Mesendoderm (in vitro differentiated cells): Measurements from ENCODE around the gene BPI.

Experiments used
- DNase-seq: peaks from one replicate; pipeline ENCODE4 v3.0.0; 2013
- H2AK5ac ChIP-seq: 2 replicates; pipeline ENCODE4 v1.6.1; 2013; ENCODE audit warnings: low read length, inconsistent platforms
- H2BK120ac ChIP-seq: 2 replicates; pipeline ENCODE4 v1.6.1; 2013; ENCODE audit warnings: low read depth, mild to moderate bottlenecking, low read length, moderate library complexity, mixed read lengths
- H2BK15ac ChIP-seq: replicated peaks from 2 replicates; pipeline ENCODE4 v1.6.1; 2013; ENCODE audit warnings: low read depth, mild to moderate bottlenecking, moderate library complexity
- H2BK5ac ChIP-seq: 2 replicates; pipeline ENCODE4 v1.6.1; 2013; ENCODE audit warnings: low read length, inconsistent platforms
- H3K18ac ChIP-seq: 2 replicates; pipeline ENCODE4 v1.6.1; 2013; ENCODE audit warnings: mild to moderate bottlenecking, low read length, mixed read lengths
- H3K23ac ChIP-seq: one replicate; pipeline ENCODE4 v1.6.1; 2013; ENCODE audit warnings: low read length
- H3K27ac ChIP-seq: 2 replicates; pipeline ENCODE4 v1.5.1; 2013; ENCODE audit warnings: low read depth, mild to moderate bottlenecking, inconsistent platforms, low read length, moderate library complexity
- H3K27me3 ChIP-seq: 2 replicates; pipeline ENCODE4 v1.6.1; 2013; ENCODE audit warnings: low read length, control low read depth, mild to moderate bottlenecking, inconsistent platforms; ENCODE audit not compliant: insufficient read depth, poor library complexity
- H3K36me3 ChIP-seq: 2 replicates; pipeline ENCODE4 v1.6.1; 2013; ENCODE audit warnings: low read length, inconsistent platforms; ENCODE audit not compliant: control insufficient read depth, insufficient read depth
- H3K4ac ChIP-seq: one replicate; pipeline ENCODE4 v1.6.1; 2013; ENCODE audit warnings: low read depth, mild to moderate bottlenecking, low read length, moderate library complexity
- H3K4me1 ChIP-seq: 2 replicates; pipeline ENCODE4 v1.6.1; 2013; ENCODE audit warnings: low read depth, low read length, inconsistent platforms; ENCODE audit not compliant: control insufficient read depth
- H3K4me2 ChIP-seq: 2 replicates; pipeline ENCODE4 v1.6.1; 2013; ENCODE audit warnings: low read length
- H3K4me3 ChIP-seq: 2 replicates; pipeline ENCODE4 v1.5.1; 2013; ENCODE audit warnings: mild to moderate bottlenecking, low read length
- H3K56ac ChIP-seq: one replicate; pipeline ENCODE4 v1.6.1; 2013; ENCODE audit warnings: low read length
- H3K79me1 ChIP-seq: 2 replicates; pipeline ENCODE4 v1.6.1; 2013; ENCODE audit warnings: low read length, inconsistent platforms
- H3K79me2 ChIP-seq: 2 replicates; pipeline ENCODE4 v1.6.1; 2013; ENCODE audit warnings: mild to moderate bottlenecking, low read length; ENCODE audit not compliant: control insufficient read depth, insufficient read depth
- H3K9ac ChIP-seq: 2 replicates; pipeline ENCODE4 v1.6.1; 2013; ENCODE audit warnings: low read length, inconsistent platforms
- H4K5ac ChIP-seq: one replicate; pipeline ENCODE4 v1.6.1; 2013; ENCODE audit warnings: low read length
- H4K8ac ChIP-seq: one replicate; pipeline ENCODE4 v1.6.1; 2013; ENCODE audit warnings: low read depth, mild to moderate bottlenecking, control low read depth, low read length, moderate library complexity
- WGBS: extraction: QIAGEN DNeasy Blood & Tissue Kit; methylation state at CpG from one replicate; pipeline ENCODE4 v1.1.7; 2013; ENCODE audit warnings: low lambda C conversion rate, missing lambda C conversion rate; ENCODE audit not compliant: insufficient coverage; ENCODE audit errors: extremely low coverage; 5-methylcytosine and 5-hydroxymethylcytosine counted together

Gene BPI

DNA sequence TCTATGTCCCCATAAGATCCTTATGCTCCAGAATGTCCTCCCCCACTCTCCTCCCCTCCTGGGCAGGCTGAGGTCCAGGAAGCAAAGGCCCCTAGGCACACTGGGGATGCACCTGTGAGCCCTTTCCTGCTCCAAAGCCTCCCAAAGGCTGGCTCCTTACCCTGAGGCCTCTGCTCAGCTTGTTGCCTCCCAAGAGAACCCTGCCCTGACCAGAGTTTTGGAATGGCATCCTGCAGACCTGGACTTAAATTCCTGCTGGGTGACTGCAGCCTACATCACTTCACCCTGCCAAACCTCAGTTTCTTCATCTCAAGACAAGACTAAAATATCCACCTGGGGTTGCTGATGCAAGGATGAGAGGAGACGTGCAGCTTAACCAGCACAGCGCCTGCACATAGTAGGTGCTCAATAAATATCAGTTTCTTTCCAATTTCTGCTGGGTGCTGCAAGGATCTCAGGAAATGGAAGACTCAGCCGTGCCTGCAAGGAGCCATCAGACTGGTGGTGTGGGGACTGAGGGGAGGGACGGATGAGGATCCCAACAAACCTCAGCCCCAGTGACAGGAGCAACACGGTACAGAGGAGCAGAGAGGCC is 40.2 kb downstream of the BPI start:
- no peak overlapping the region for H3K9ac ChIP-seq
- H2AK5ac ChIP-seq, result no peak overlapping the region
- H3K79me1 ChIP-seq, result no peaks in the 10 kb centered on the region
- no peak overlapping the region for H3K18ac ChIP-seq
- H3K27me3 ChIP-seq, result no peaks in the 10 kb centered on the region
- no CpG with 5 or more reads among the region's 5 CpGs for WGBS
- no peak overlapping the region for H3K4me2 ChIP-seq
- H4K8ac ChIP-seq, result no peak overlapping the region
- H3K79me2 ChIP-seq, result no peaks in the 10 kb centered on the region
- no peak overlapping the region for H3K23ac ChIP-seq
- no peak overlapping the region for H4K5ac ChIP-seq
- H2BK120ac ChIP-seq, result no peak overlapping the region
- H2BK5ac ChIP-seq, result no peak overlapping the region
- no peak overlapping the region for H3K27ac ChIP-seq
- H3K4ac ChIP-seq, result no peak overlapping the region
- H2BK15ac ChIP-seq, result no peak overlapping the region
- H3K4me1 ChIP-seq, result no peaks in the 10 kb centered on the region
- no peak for DNase-seq
- no peaks in the 10 kb centered on the region for H3K36me3 ChIP-seq
- no peak overlapping the region for H3K4me3 ChIP-seq
- no peak overlapping the region for H3K56ac ChIP-seq

DNA sequence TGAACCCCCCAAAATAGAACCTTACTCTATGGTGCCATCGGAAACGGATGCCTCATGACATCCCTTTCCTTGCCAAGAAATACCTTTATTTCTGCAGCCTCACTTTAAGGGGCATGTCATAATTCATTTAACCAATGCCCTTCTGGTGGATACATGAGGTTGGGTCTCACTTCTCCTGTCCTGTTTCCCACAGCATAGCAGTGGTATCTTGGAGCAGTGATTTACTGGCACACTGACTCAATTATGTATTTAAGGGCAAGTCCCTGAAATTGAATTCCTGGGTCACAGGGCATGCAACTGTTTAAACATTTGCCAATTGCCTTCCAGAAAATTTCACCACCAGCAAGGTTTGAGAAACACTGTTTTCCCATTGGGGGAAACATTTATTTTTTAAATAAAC is 41.7 kb downstream of the BPI start:
- Histone ChIP-seq H3K79me1 (no peaks in the 10 kb centered on the region), H3K27ac (no peak overlapping the region), H2AK5ac (no peak overlapping the region), H3K18ac (no peak overlapping the region), H3K4me1 (no peaks in the 10 kb centered on the region), H4K5ac (no peak overlapping the region), H3K36me3 (no peaks in the 10 kb centered on the region), H2BK5ac (no peak overlapping the region), H3K56ac (no peak overlapping the region), H3K4ac (no peak overlapping the region), H3K9ac (no peak overlapping the region), H3K4me3 (no peak overlapping the region), H2BK120ac (no peak overlapping the region), H2BK15ac (no peak overlapping the region), H3K27me3 (no peaks in the 10 kb centered on the region), H3K23ac (no peak overlapping the region), H3K4me2 (no peak overlapping the region), H4K8ac (no peak overlapping the region), H3K79me2 (no peaks in the 10 kb centered on the region)
- no peak for DNase-seq
- WGBS, result no CpG with 5 or more reads among the region's 2 CpGs

DNA sequence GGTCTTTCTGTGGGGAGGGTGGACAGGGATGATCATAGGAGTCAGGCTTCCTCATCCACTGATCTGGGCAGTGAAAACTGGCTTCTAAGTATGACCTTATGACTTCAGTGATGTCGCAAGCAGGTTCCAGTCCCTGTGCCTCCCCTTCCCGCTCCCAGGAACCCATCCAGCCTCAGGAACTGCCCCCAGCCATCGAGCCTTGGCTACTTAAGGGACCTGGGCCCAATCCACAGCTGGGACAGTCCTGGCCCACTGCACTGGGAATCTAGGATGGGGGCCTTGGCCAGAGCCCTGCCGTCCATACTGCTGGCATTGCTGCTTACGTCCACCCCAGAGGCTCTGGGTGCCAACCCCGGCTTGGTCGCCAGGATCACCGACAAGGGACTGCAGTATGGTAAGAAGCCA is 42.3 kb downstream of the BPI start, which contains the start of gene LBP:
Gene LBP (plus strand): TSS at position 236 of the 405 bp plus-strand sequence. CDS start 35 bp downstream, at position 271.
- H3K36me3 ChIP-seq, result no peaks in the 10 kb centered on the region
- H3K23ac ChIP-seq, result no peak within 1 kb of the TSS
- no peaks in the 10 kb centered on the region for H3K79me1 ChIP-seq
- H4K5ac ChIP-seq, result no peak within 1 kb of the TSS
- no peak within 1 kb of the TSS for H3K18ac ChIP-seq
- no peak within 1 kb of the TSS for H4K8ac ChIP-seq
- H3K79me2 ChIP-seq, result no peaks in the 10 kb centered on the region
- no peak within 1 kb of the TSS for H2BK15ac ChIP-seq
- no peaks in the 10 kb centered on the region for H3K27me3 ChIP-seq
- H3K4ac ChIP-seq, result no peak within 1 kb of the TSS
- no peak within 1 kb of the TSS for H2BK120ac ChIP-seq
- WGBS, result no CpG with 5 or more reads among the region's 8 CpGs
- H3K4me1 ChIP-seq, result no peaks in the 10 kb centered on the region
- H3K9ac ChIP-seq, result no peak within 1 kb of the TSS
- no peak within 1 kb of the TSS for H3K4me2 ChIP-seq
- H3K27ac ChIP-seq, result no peak within 1 kb of the TSS
- H2AK5ac ChIP-seq, result no peak within 1 kb of the TSS
- no peak for DNase-seq
- no peak within 1 kb of the TSS for H3K56ac ChIP-seq
- no peak within 1 kb of the TSS for H3K4me3 ChIP-seq
- no peak within 1 kb of the TSS for H2BK5ac ChIP-seq

DNA sequence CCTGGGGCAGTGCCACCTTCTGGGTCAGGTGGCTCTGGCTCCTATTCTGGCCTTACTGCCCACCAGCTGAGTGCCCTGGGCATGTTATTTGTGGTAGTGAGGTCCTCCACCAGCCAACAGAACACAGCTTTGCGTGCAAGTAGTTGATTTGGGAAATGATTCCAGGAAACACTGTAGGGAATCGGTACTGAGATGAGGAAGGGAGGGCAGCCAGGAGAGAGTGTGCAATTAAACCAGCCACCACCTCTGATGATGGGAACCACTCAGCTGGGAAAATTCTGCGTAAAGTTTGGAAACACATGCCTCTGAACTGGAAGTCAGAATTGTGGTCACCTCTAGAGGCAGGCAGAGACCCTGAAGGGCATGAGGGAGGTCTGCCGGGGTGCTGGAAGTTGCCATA is 42.8 kb downstream of the BPI start:
- Histone ChIP-seq H3K4me1 (no peaks in the 10 kb centered on the region), H3K36me3 (no peaks in the 10 kb centered on the region), H3K56ac (no peak overlapping the region), H3K23ac (no peak overlapping the region), H3K4me2 (no peak overlapping the region), H3K18ac (no peak overlapping the region), H2BK15ac (no peak overlapping the region), H3K27me3 (no peaks in the 10 kb centered on the region), H2BK5ac (no peak overlapping the region), H3K79me1 (no peaks in the 10 kb centered on the region), H3K4ac (no peak overlapping the region), H3K4me3 (no peak overlapping the region), H4K5ac (no peak overlapping the region), H2BK120ac (no peak overlapping the region), H3K9ac (no peak overlapping the region), H4K8ac (no peak overlapping the region), H2AK5ac (no peak overlapping the region), H3K27ac (no peak overlapping the region), H3K79me2 (no peaks in the 10 kb centered on the region)
- no peak for DNase-seq
- WGBS, result no CpG with 5 or more reads among the region's 4 CpGs

DNA sequence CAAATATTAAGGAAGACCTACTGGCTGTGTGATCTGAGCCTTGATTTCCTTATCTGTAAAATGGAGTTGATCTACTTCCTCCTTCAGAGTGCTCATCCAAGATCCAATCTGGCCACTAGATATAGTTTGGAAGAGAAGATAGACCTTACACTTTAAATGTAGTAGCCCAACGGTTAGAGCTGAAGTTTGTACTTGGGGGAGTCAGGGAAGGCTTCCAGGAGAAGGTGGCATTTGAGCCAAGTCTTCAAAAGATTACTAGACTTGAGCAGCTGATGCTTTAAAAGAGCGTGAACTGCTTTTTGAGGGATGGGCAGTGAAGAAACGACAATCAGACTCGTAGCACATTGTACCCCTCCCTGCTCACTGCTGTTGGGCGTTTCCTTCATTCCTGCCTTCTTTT is 45.9 kb downstream of the BPI start:
- H3K4me1 ChIP-seq, result no peaks in the 10 kb centered on the region
- H3K23ac ChIP-seq, result no peak overlapping the region
- no peak overlapping the region for H3K18ac ChIP-seq
- H3K4me3 ChIP-seq, result no peak overlapping the region
- no peaks in the 10 kb centered on the region for H3K79me2 ChIP-seq
- no peaks in the 10 kb centered on the region for H3K27me3 ChIP-seq
- no peak overlapping the region for H3K9ac ChIP-seq
- DNase-seq, result no peak
- H3K4me2 ChIP-seq, result no peak overlapping the region
- no peak overlapping the region for H3K27ac ChIP-seq
- no peak overlapping the region for H2BK15ac ChIP-seq
- H2BK120ac ChIP-seq, result no peak overlapping the region
- no peaks in the 10 kb centered on the region for H3K36me3 ChIP-seq
- H3K4ac ChIP-seq, result no peak overlapping the region
- no peak overlapping the region for H3K56ac ChIP-seq
- no peak overlapping the region for H4K8ac ChIP-seq
- no peak overlapping the region for H2BK5ac ChIP-seq
- no peaks in the 10 kb centered on the region for H3K79me1 ChIP-seq
- no CpG with 5 or more reads among the region's 5 CpGs for WGBS
- no peak overlapping the region for H4K5ac ChIP-seq
- no peak overlapping the region for H2AK5ac ChIP-seq
